Activated T-helper 2 cell treated with anti-CD3 and anti-CD28 coated beads, Interferon-gamma antibody, Interleukin-2, Interleukin-4, amounts not matched to agents 10 μg/mL and 5 μg/mL and 100 μg/mL, durations not matched to agents 14 hours and 24 hours and 36 hours (primary cell): Measurements from ENCODE around the gene DOCK9. TPM values are rescaled to one million over a fixed set of nuclear protein-coding genes. Genes with fewer than 3 reads are reported as not detected.

Experiments
- DNase-seq: peaks from one replicate; pipeline ENCODE4 v3.0.0; 2021; ENCODE audit warnings: low spot score
- H3K27ac Mint-ChIP-seq: one replicate; pipeline ENCODE4 v1.8.0; 2021; ENCODE audit warnings: mixed read lengths
- H3K27me3 Mint-ChIP-seq: one replicate; pipeline ENCODE4 v1.8.0; 2021; ENCODE audit warnings: low read depth, mixed read lengths
- H3K36me3 Mint-ChIP-seq: one replicate; pipeline ENCODE4 v1.8.0; 2021; ENCODE audit warnings: low read depth, mixed read lengths
- H3K4me1 Mint-ChIP-seq: one replicate; pipeline ENCODE4 v1.8.0; 2021; ENCODE audit warnings: low read depth, mixed read lengths
- H3K4me3 Mint-ChIP-seq: one replicate; pipeline ENCODE4 v1.8.0; 2021; ENCODE audit warnings: low read depth, mild to moderate bottlenecking, moderate library complexity, mixed read lengths
- H3K9me3 Mint-ChIP-seq: one replicate; pipeline ENCODE4 v1.8.0; 2021; ENCODE audit warnings: mixed read lengths
- intact Hi-C: fragments of 100-400 bp; cut with micrococcal nuclease; formaldehyde crosslinking; loops from one replicate; pipeline ENCODE4 v1.15.1; 2023
- total RNA-seq: library from RNA; stranded (reverse); gene quantifications from 2 replicates; pipeline ENCODE4 v1.2.3, GENCODE V29; 2022

DOCK9 gene
- total RNA-seq, 1 donor from 2014 or later = 40.7 TPM

- Mint-ChIP-seq H3K4me3 (no peak overlapping the region), H3K27me3 (peaks cover 4% of the 10 kb centered on the region), H3K36me3 (no peaks in the 10 kb centered on the region), H3K9me3 (no peaks in the 10 kb centered on the region), H3K27ac (no peak overlapping the region), H3K4me1 (no peaks in the 10 kb centered on the region)
- intact Hi-C loops = no loop called here
- no peak for DNase-seq
These were observed 197.4 kb downstream of the DOCK9 start for GRCh38 chr13:98780451-98780850.

GRCh38 chr13:98779695-98780094 is 198.2 kb downstream of the DOCK9 start:
- no peak for DNase-seq
- H3K27ac Mint-ChIP-seq = no peak overlapping the region
- no peak overlapping the region for H3K4me3 Mint-ChIP-seq
- intact Hi-C loops = no loop called here
- H3K36me3 Mint-ChIP-seq = no peaks in the 10 kb centered on the region
- no peaks in the 10 kb centered on the region for H3K4me1 Mint-ChIP-seq
- H3K27me3 Mint-ChIP-seq = peaks cover 4% of the 10 kb centered on the region
- H3K9me3 Mint-ChIP-seq = no peaks in the 10 kb centered on the region

- H3K4me3 Mint-ChIP-seq = no peak overlapping the region
- DNase-seq = no peak
- H3K27me3 Mint-ChIP-seq = peaks cover 4% of the 10 kb centered on the region
- no peak overlapping the region for H3K27ac Mint-ChIP-seq
- no peaks in the 10 kb centered on the region for H3K9me3 Mint-ChIP-seq
- intact Hi-C loops = no loop called here
- no peaks in the 10 kb centered on the region for H3K4me1 Mint-ChIP-seq
- H3K36me3 Mint-ChIP-seq = no peaks in the 10 kb centered on the region
These were observed 199.1 kb downstream of the DOCK9 start for GRCh38 chr13:98778749-98779148.

- Mint-ChIP-seq H3K27me3 (peaks cover 4% of the 10 kb centered on the region), H3K4me1 (no peaks in the 10 kb centered on the region)
- intact Hi-C loops = no loop called here
These were observed 201.2 kb downstream of the DOCK9 start for GRCh38 chr13:98776644-98777043.

DNA sequence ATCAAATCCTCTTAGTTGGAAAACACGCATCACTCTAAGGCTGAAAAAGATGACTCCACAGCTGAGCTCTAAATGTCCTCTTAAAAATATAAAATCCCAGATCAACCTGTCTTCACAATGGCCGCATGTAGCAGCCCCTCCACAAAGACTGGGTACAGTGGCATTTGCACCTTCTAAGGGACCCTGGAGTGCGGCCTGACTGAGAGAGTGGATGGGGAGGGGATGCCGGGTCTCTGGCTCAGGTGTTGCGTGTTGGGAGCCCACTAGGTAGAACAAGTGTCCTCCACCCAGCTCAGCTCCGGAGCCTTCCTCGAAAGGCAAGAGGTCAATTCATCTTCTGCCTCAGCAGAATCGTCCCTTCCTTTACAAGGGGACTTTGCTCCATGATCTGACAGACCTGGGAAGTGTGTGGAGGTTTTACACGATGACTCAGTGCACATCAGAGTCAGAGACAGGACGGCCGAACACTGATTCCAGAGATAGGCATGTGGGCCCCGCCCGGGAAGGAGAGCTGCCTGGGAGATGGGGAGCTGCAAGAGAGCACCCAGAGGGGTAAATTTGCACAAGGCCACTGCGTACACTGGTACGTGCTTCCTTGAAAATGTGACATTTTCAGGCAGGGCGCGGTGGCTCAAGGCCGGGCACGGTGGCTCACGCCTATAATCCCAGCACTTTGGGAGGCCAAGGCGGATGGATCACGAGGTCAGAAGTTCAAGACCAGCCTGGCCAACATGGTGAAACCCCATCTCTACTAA is 201.8 kb downstream of the DOCK9 start:
- intact Hi-C loops = no loop called here
- DNase-seq = no peak
- H3K4me3 Mint-ChIP-seq = no peak overlapping the region
- peaks cover 4% of the 10 kb centered on the region for H3K27me3 Mint-ChIP-seq
- H3K9me3 Mint-ChIP-seq = peaks cover 6% of the 10 kb centered on the region
- no peaks in the 10 kb centered on the region for H3K36me3 Mint-ChIP-seq
- no peak overlapping the region for H3K27ac Mint-ChIP-seq
- H3K4me1 Mint-ChIP-seq = no peaks in the 10 kb centered on the region

More at GRCh38 chr13:98776644-98777043, 201.2 kb downstream of the DOCK9 start:
- H3K27ac Mint-ChIP-seq = no peak overlapping the region
- no peak overlapping the region for H3K4me3 Mint-ChIP-seq
- H3K9me3 Mint-ChIP-seq = peaks cover under 1% of the 10 kb centered on the region
- H3K36me3 Mint-ChIP-seq = no peaks in the 10 kb centered on the region
- no peak for DNase-seq

DNA sequence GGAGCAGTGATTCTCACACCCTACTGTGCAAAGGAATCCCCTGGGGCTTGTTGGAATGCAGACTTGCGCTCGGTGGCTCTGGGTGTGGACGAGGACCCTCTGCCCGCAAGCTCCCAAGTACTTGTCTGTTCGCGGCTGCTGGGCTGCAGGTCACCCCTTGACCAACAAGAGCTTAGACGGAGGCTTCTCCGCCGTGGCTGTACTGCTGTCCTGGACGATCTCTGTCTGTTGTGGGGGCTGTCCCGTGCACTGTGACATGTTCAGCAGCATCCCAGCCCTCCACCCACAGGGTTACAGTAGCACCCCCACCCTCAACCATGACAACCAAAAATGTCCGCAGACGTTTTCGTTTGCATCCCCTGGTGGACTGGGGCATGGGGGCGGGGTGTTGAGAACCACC is 202.5 kb downstream of the DOCK9 start:
- peaks cover 4% of the 10 kb centered on the region for H3K27me3 Mint-ChIP-seq
- DNase-seq = no peak
- no peak overlapping the region for H3K4me3 Mint-ChIP-seq
- intact Hi-C loops = no loop called here
- H3K27ac Mint-ChIP-seq = no peak overlapping the region
- no peaks in the 10 kb centered on the region for H3K36me3 Mint-ChIP-seq
- no peaks in the 10 kb centered on the region for H3K4me1 Mint-ChIP-seq
- H3K9me3 Mint-ChIP-seq = peaks cover 12% of the 10 kb centered on the region

- Mint-ChIP-seq H3K27ac (no peak overlapping the region), H3K36me3 (no peaks in the 10 kb centered on the region), H3K27me3 (peaks cover 4% of the 10 kb centered on the region), H3K9me3 (peaks cover 16% of the 10 kb centered on the region), H3K4me1 (no peaks in the 10 kb centered on the region), H3K4me3 (no peak overlapping the region)
- no peak for DNase-seq
- intact Hi-C loops = no loop called here
These were observed 203.1 kb downstream of the DOCK9 start for GRCh38 chr13:98774776-98775175.

- peaks cover 4% of the 10 kb centered on the region for H3K27me3 Mint-ChIP-seq
- H3K27ac Mint-ChIP-seq = no peak overlapping the region
- H3K4me3 Mint-ChIP-seq = no peak overlapping the region
- intact Hi-C loops = no loop called here
- peaks cover 24% of the 10 kb centered on the region for H3K9me3 Mint-ChIP-seq
- H3K36me3 Mint-ChIP-seq = no peaks in the 10 kb centered on the region
- DNase-seq = no peak
- H3K4me1 Mint-ChIP-seq = no peaks in the 10 kb centered on the region
These were observed 203.9 kb downstream of the DOCK9 start for GRCh38 chr13:98773921-98774320.

DNA sequence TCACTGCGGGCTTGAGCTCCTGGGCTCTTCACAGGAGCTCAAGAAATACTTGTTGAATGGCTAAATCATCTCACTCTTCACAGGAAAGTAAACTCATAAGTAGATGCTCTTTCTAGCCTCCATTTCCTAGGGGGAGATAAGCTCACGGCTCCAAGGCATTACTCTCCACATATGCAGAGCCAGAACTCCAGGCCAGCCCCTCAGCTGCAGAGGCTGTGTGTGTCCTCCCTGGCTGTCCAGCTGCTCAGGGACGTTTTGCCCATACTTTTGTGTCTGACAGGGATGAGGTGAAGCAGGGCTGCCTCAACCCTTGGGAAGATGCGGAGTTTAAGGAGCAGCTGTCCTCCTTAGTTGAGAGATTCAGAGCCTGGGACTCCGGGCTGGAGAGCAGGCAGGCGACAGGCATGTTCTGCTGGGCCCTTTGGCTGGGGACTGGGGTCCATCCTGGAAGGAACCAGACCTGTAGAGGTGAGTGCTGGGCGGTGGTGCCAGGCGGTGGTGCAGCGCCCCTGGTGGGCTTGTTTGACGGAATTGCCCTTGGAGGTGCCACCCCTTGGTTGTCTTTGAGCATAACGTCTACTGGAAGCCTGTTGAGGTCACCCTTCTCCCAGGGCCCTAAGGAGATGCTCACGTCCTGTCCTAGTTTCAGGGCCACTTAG is 204.9 kb downstream of the DOCK9 start:
- DNase-seq = no peak
- no peaks in the 10 kb centered on the region for H3K36me3 Mint-ChIP-seq
- no peaks in the 10 kb centered on the region for H3K4me1 Mint-ChIP-seq
- H3K27me3 Mint-ChIP-seq = peaks cover 3% of the 10 kb centered on the region
- no peak overlapping the region for H3K4me3 Mint-ChIP-seq
- H3K9me3 Mint-ChIP-seq = peaks cover 24% of the 10 kb centered on the region
- intact Hi-C loops = no loop called here
- H3K27ac Mint-ChIP-seq = no peak overlapping the region

GRCh38 chr13:98771838-98772611 is 205.8 kb downstream of the DOCK9 start:
- H3K27me3 Mint-ChIP-seq = no peaks in the 10 kb centered on the region
- peaks cover 24% of the 10 kb centered on the region for H3K9me3 Mint-ChIP-seq
- intact Hi-C loops = no loop called here
- H3K36me3 Mint-ChIP-seq = no peaks in the 10 kb centered on the region
- H3K4me1 Mint-ChIP-seq = no peaks in the 10 kb centered on the region
- no peak overlapping the region for H3K4me3 Mint-ChIP-seq
- no peak overlapping the region for H3K27ac Mint-ChIP-seq
- DNase-seq = no peak

DNA sequence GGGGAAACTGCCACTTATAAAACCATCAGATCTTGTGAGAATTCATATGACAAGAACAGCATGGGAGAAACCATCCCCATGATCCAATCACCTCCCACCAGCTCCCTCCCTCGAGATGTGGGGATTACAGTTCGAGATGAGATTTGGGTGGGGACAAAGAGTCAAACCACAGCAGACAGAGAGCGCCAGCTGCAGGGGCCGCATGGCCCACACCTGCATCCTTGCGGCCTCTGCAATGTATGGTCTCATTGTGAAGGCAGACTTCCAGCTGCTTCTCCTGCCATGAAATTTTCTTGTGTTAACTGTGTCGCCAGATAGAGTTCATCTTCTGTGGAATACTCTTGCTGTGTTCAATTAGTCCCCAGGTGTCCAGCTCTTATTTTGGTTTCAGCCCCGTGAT is 208.1 kb downstream of the DOCK9 start:
- intact Hi-C loops = no loop called here
- Mint-ChIP-seq H3K9me3 (peaks cover 24% of the 10 kb centered on the region), H3K4me3 (no peak overlapping the region), H3K27me3 (no peaks in the 10 kb centered on the region), H3K4me1 (no peaks in the 10 kb centered on the region), H3K27ac (no peak overlapping the region), H3K36me3 (no peaks in the 10 kb centered on the region)
- DNase-seq = no peak

DNA sequence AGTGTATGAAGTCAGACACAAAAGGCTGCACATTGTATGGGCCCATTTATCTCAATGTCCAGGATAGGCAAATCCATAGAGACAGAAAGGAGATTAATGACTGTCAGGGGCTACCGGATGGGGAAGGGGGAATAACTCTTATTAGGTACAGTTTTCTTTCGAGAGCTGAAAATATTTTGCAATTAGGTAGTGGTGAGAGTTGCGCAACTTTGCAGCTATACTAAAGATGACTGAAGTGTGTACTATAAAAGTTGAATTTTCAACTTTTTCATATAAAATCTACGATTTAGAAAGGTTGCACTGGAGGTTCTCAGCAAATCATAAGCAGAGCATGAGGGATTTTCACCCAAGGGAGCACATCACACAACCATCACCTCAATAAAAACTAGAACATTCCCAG is 209.3 kb downstream of the DOCK9 start:
- Mint-ChIP-seq H3K27me3 (no peaks in the 10 kb centered on the region), H3K9me3 (peaks cover 24% of the 10 kb centered on the region), H3K4me3 (no peak overlapping the region), H3K36me3 (no peaks in the 10 kb centered on the region), H3K4me1 (no peaks in the 10 kb centered on the region), H3K27ac (no peak overlapping the region)
- intact Hi-C loops = no loop called here
- DNase-seq = no peak

GRCh38 chr13:98766697-98767096 is 211.2 kb downstream of the DOCK9 start:
- Mint-ChIP-seq H3K4me3 (no peak overlapping the region), H3K27me3 (no peaks in the 10 kb centered on the region), H3K9me3 (peaks cover 23% of the 10 kb centered on the region), H3K36me3 (no peaks in the 10 kb centered on the region), H3K27ac (no peak overlapping the region), H3K4me1 (peaks cover 2% of the 10 kb centered on the region)
- DNase-seq = no peak
- intact Hi-C loops = no loop called here
